PC-3 (cell line): ENCODE data around the gene SSBP2. TPM values are rescaled to one million over a fixed set of nuclear protein-coding genes. Genes with fewer than 3 reads are reported as not detected.

Source experiments
- ATAC-seq: fragments of 200-7000 bp; cut with Tn5 transposase; 2 replicates; pipeline ENCODE4 v1.9.1; 2020; ENCODE audit warnings: mild to moderate bottlenecking, moderate library complexity
- BruUV-seq: library from RNA; stranded (reverse); fragments of 400-500 nt; replicated peaks from 2 replicates; lab custom pipeline; 2021; lab: Mats Ljungman, UMichigan
- CTCF ChIA-PET: fragments of 300-600 bp; sonication (Branson Sonifier 250); formaldehyde crosslinking; loops from one replicate; lab custom pipeline; 2022; ENCODE audit warnings: antibody characterized with exemption; lab: Charles Lee
- POLR2A ChIA-PET: fragments of 300-600 bp; sonication (Branson Sonifier 250); formaldehyde crosslinking; loops from one replicate; lab custom pipeline; 2022; ENCODE audit warnings: antibody characterized with exemption; ENCODE audit not compliant: unreplicated experiment; lab: Charles Lee
- DNase-seq: peaks from one replicate; pipeline ENCODE4 v3.0.0-alpha.2; 2015
- H2AFZ ChIP-seq: fragments of 300-600 bp; sonication (generic); 2 replicates; pipeline ENCODE4 v1.6.0; 2016; ENCODE audit warnings: antibody characterized with exemption, low read length
- H3F3A ChIP-seq: fragments of 300-600 bp; sonication (generic); one replicate; pipeline ENCODE4 v1.6.0; 2017; ENCODE audit warnings: antibody characterized with exemption, low read length, control low read depth, mild to moderate bottlenecking; ENCODE audit not compliant: unreplicated experiment
- H3K27ac ChIP-seq: fragments of 300-600 bp; sonication (generic); 2 replicates; pipeline ENCODE4 v1.5.1; 2016; ENCODE audit warnings: mild to moderate bottlenecking, low read length
- H3K27me3 ChIP-seq: fragments of 300-600 bp; sonication (generic); 2 replicates; pipeline ENCODE4 v1.6.1; 2016; ENCODE audit warnings: low read length, mixed read lengths
- H3K36me3 ChIP-seq: fragments of 300-600 bp; sonication (generic); 2 replicates; pipeline ENCODE4 v1.6.1; 2016; ENCODE audit warnings: low read depth, mixed run types, low read length, mixed read lengths
- H3K4me1 ChIP-seq: fragments of 300-600 bp; sonication (generic); 2 replicates; pipeline ENCODE4 v1.5.1; 2016; ENCODE audit warnings: low read length; ENCODE audit not compliant: insufficient read depth
- H3K4me2 ChIP-seq: fragments of 300-600 bp; sonication (generic); 2 replicates; pipeline ENCODE4 v1.6.0; 2016; ENCODE audit warnings: low read length
- H3K4me3 ChIP-seq: fragments of 300-600 bp; sonication (generic); 2 replicates; pipeline ENCODE4 v1.5.1; 2016; ENCODE audit warnings: mild to moderate bottlenecking, low read length, mixed read lengths
- H3K79me2 ChIP-seq: fragments of 300-600 bp; sonication (generic); 2 replicates; pipeline ENCODE4 v1.6.1; 2017; ENCODE audit warnings: low read length, mixed read lengths
- H3K9ac ChIP-seq: fragments of 300-600 bp; sonication (generic); 2 replicates; pipeline ENCODE4 v1.6.0; 2016; ENCODE audit warnings: mild to moderate bottlenecking, low read length
- H3K9me2 ChIP-seq: fragments of 300-600 bp; sonication (generic); replicated peaks from 2 replicates; pipeline ENCODE4 v1.6.1; 2016; ENCODE audit warnings: mixed run types, low read length, mixed read lengths
- H3K9me3 ChIP-seq: fragments of 300-600 bp; sonication (generic); 2 replicates; pipeline ENCODE4 v1.6.1; 2016; ENCODE audit warnings: low read length, mixed read lengths
- H4K20me1 ChIP-seq: fragments of 300-600 bp; sonication (generic); 2 replicates; pipeline ENCODE4 v1.6.1; 2016; ENCODE audit warnings: low read length, mixed read lengths
- CTCF ChIP-seq: fragments of 300-600 bp; sonication (generic); conservative IDR thresholded peaks from 2 replicates; pipeline ENCODE4 v1.5.1; 2017; ENCODE audit warnings: antibody characterized with exemption, low read depth, mild to moderate bottlenecking, low read length
- EZH2 ChIP-seq: fragments of 300-600 bp; sonication (generic); IDR thresholded peaks from one replicate; pipeline ENCODE4 v1.6.1; 2017; ENCODE audit warnings: antibody characterized with exemption, mild to moderate bottlenecking, low read length; ENCODE audit not compliant: unreplicated experiment
- EZH2phosphoT487 ChIP-seq: fragments of 300-600 bp; sonication (generic); IDR thresholded peaks from 2 replicates; pipeline ENCODE4 v1.6.1; 2018; ENCODE audit warnings: mild to moderate bottlenecking, antibody characterized with exemption, low read length, borderline replicate concordance
- intact Hi-C: fragments of 100-400 bp; cut with micrococcal nuclease; formaldehyde crosslinking; loops from 2 replicates; pipeline ENCODE4 v1.9.0; 2023
- total RNA-seq: library from RNA; depleted of rRNA; stranded (reverse); fragments of >200 nt; gene quantifications from 2 replicates; pipeline ENCODE4 v1.2.3, GENCODE V29; 2014

SSBP2 gene
- total RNA-seq, 1 experiment from 2014 or later: 5.8 TPM

DNA sequence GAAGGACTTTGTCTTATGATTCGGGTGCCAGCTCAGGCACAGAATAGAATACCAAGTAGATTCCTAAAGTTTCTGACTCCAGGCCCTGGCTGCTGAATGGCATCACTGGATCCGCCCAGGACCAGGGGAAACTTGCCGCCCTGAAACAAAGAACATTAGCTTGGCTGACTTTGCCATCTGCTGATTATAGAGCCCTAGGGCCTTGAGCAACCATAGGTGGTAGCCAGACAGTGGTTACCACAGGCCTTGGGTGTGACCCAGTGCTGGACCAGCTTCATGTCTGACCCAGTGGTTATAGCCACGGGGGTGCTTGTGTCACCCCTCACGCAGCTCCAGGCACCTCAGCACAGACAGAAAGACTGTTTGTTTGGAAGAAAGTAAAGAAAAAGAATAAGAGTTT is 62.7 kb downstream of the SSBP2 start:
- ChIA-PET CTCF (no interaction called here), POLR2A (no interaction called here)
- no TSS peak for BruUV-seq
- Histone ChIP-seq H3K4me3 (no peak overlapping the region), H3K9me3 (no peaks in the 10 kb centered on the region), H3K4me1 (no peaks in the 10 kb centered on the region), H3K27ac (no peak overlapping the region), H3K9ac (no peak overlapping the region), H4K20me1 (no peaks in the 10 kb centered on the region), H3K9me2 (no peaks in the 10 kb centered on the region), H3K36me3 (no peaks in the 10 kb centered on the region), H3F3A (no peaks in the 10 kb centered on the region), H3K79me2 (no peaks in the 10 kb centered on the region), H2AFZ (no peak overlapping the region), H3K27me3 (no peaks in the 10 kb centered on the region), H3K4me2 (no peak overlapping the region)
- intact Hi-C loops: no loop called here
- DNase-seq: no peak
- no peak for ATAC-seq
- TF ChIP-seq CTCF (no peak), EZH2phosphoT487 (no peak), EZH2 (no peak)

GRCh38 chr5:81687292-81687691 is 63.6 kb downstream of the SSBP2 start:
- H3K4me2 ChIP-seq: no peak overlapping the region
- H4K20me1 ChIP-seq: no peaks in the 10 kb centered on the region
- no peak overlapping the region for H3K9ac ChIP-seq
- intact Hi-C loops: no loop called here
- H3K4me1 ChIP-seq: no peaks in the 10 kb centered on the region
- no peak overlapping the region for H2AFZ ChIP-seq
- ATAC-seq: no peak
- no peaks in the 10 kb centered on the region for H3K79me2 ChIP-seq
- H3K9me2 ChIP-seq: no peaks in the 10 kb centered on the region
- no peak for DNase-seq
- ChIA-PET POLR2A (no interaction called here), CTCF (no interaction called here)
- BruUV-seq: no TSS peak
- no peak overlapping the region for H3K4me3 ChIP-seq
- H3K9me3 ChIP-seq: no peaks in the 10 kb centered on the region
- H3K36me3 ChIP-seq: no peaks in the 10 kb centered on the region
- no peak for TF ChIP-seq EZH2
- no peak for TF ChIP-seq EZH2phosphoT487
- TF ChIP-seq CTCF: no peak
- H3K27me3 ChIP-seq: no peaks in the 10 kb centered on the region
- H3K27ac ChIP-seq: no peak overlapping the region
- no peaks in the 10 kb centered on the region for H3F3A ChIP-seq

GRCh38 chr5:81685471-81685870 is 65.4 kb downstream of the SSBP2 start:
- no peak overlapping the region for H3K4me3 ChIP-seq
- intact Hi-C loops: no loop called here
- no TSS peak for BruUV-seq

More at GRCh38 chr5:81685471-81685870, 65.4 kb downstream of the SSBP2 start:
- H3K4me2 ChIP-seq: no peak overlapping the region
- ATAC-seq (no peak), DNase-seq (no peak)
- H3K9ac ChIP-seq: no peak overlapping the region
- CTCF ChIA-PET: no interaction called here
- POLR2A ChIA-PET: no interaction called here
- no peaks in the 10 kb centered on the region for H3K4me1 ChIP-seq
- no peak overlapping the region for H3K27ac ChIP-seq
- H2AFZ ChIP-seq: no peak overlapping the region
- no peaks in the 10 kb centered on the region for H3F3A ChIP-seq
- H3K27me3 ChIP-seq: no peaks in the 10 kb centered on the region
- H4K20me1 ChIP-seq: no peaks in the 10 kb centered on the region
- H3K79me2 ChIP-seq: no peaks in the 10 kb centered on the region
- no peaks in the 10 kb centered on the region for H3K9me2 ChIP-seq
- H3K9me3 ChIP-seq: no peaks in the 10 kb centered on the region
- no peaks in the 10 kb centered on the region for H3K36me3 ChIP-seq
- TF ChIP-seq EZH2phosphoT487 (no peak), CTCF (no peak)
